HEK293 (cell line): ENCODE measurements around the gene GSTT2B.
"Not testable (repeated sequence)": the region's sequence is repeated elsewhere in the genome, so short reads cannot be mapped to it uniquely, and the experiment has no call there.

Source experiments
- CTCF ChIP-seq: fragments of 450-650 bp; formaldehyde crosslinking; IDR thresholded peaks from 2 replicates; pipeline ENCODE4 v1.5.1; 2016; ENCODE audit warnings: missing biosample characterization, missing genetic modification characterization
- HOXA7 ChIP-seq: sonication (generic); formaldehyde crosslinking; IDR thresholded peaks from 2 replicates; pipeline ENCODE4 v1.8.1; 2022; ENCODE audit warnings: missing genetic modification reagents, borderline replicate concordance
- KLF9 ChIP-seq: fragments of 450-650 bp; formaldehyde crosslinking; IDR thresholded peaks from 2 replicates; pipeline ENCODE4 v1.5.1; 2016; ENCODE audit warnings: missing biosample characterization, missing genetic modification characterization, low read depth
- SCRT2 ChIP-seq: fragments of 450-650 bp; formaldehyde crosslinking; IDR thresholded peaks from 2 replicates; pipeline ENCODE4 v1.5.1; 2016; ENCODE audit warnings: missing biosample characterization, missing genetic modification characterization
- SP2 ChIP-seq: fragments of 450-650 bp; formaldehyde crosslinking; IDR thresholded peaks from 2 replicates; pipeline ENCODE4 v1.5.1; 2016; ENCODE audit warnings: missing biosample characterization, missing genetic modification characterization
- ZBTB11 ChIP-seq: fragments of 450-650 bp; formaldehyde crosslinking; conservative IDR thresholded peaks from 2 replicates; pipeline ENCODE4 v1.5.1; 2016; ENCODE audit warnings: low read depth, missing biosample characterization, missing genetic modification characterization
- ZBTB21 ChIP-seq: fragments of 450-650 bp; formaldehyde crosslinking; IDR thresholded peaks from 2 replicates; pipeline ENCODE4 v1.5.1; 2017; ENCODE audit warnings: missing biosample characterization, missing genetic modification characterization
- ZBTB44 ChIP-seq: fragments of 450-650 bp; IDR thresholded peaks from 2 replicates; pipeline ENCODE4 v1.5.1; 2018; ENCODE audit warnings: missing biosample characterization, mild to moderate bottlenecking, missing genetic modification characterization
- ZNF202 ChIP-seq: fragments of 450-650 bp; formaldehyde crosslinking; IDR thresholded peaks from 2 replicates; pipeline ENCODE4 v1.5.1; 2016; ENCODE audit warnings: missing biosample characterization, missing genetic modification characterization, borderline replicate concordance
- ZNF274 ChIP-seq, 2 experiments: fragments of 200-500 bp in 1 of 2; fragments of 450-650 bp in 1 of 2; sonication (Bioruptor generic) in 1 of 2; formaldehyde crosslinking in 1 of 2; IDR thresholded peaks; 2 replicates each; pipeline versions ENCODE4 v1.5.1 to v1.6.1; 2014 to 2016; ENCODE audit warnings: borderline replicate concordance in 1 of 2, inconsistent platforms in 1 of 2, low read length in 1 of 2, missing biosample characterization in 1 of 2, missing genetic modification characterization in 1 of 2
- ZNF292 ChIP-seq: fragments of 450-650 bp; formaldehyde crosslinking; IDR thresholded peaks from 2 replicates; pipeline ENCODE4 v1.5.1; 2016; ENCODE audit warnings: low read depth, missing biosample characterization, missing genetic modification characterization, borderline replicate concordance
- ZSCAN4 ChIP-seq: fragments of 450-650 bp; formaldehyde crosslinking; IDR thresholded peaks from 2 replicates; pipeline ENCODE4 v1.5.1; 2017; ENCODE audit warnings: missing biosample characterization, missing genetic modification characterization

GRCh38 chr22:23993080-23993479 lies 32.1 kb upstream of the GSTT2B start:
- TF ChIP-seq CTCF (tag by site-specific recombination); ZNF202; ZBTB44 (tag by site-specific recombination); SP2 (tag by site-specific recombination); ZNF292 (tag by site-specific recombination); ZSCAN4 (tag by site-specific recombination); SCRT2; ZNF274 (IDR thresholded peaks at IDR 0.05; ENCODE audit: low read length); ZNF274 (tag by site-specific recombination; IDR thresholded peaks at IDR 0.05; ENCODE audit: borderline replicate concordance); ZBTB11 (tag by site-specific recombination); KLF9 (tag by site-specific recombination); ZBTB21 (tag by site-specific recombination); HOXA7 (CRISPR knock-in tag): not testable (repeated sequence)
